ENCODE results near the gene CHST8. TPM values are rescaled to one million over a fixed set of nuclear protein-coding genes. Genes with fewer than 3 reads are reported as not detected.

Gene CHST8
- total and polyA plus RNA-seq, 2 of the 13 experiments (the other 11 are each of a cell fraction or from before 2014, with no cell fraction given): not detected

- TF ChIP-seq KLF6 (CRISPR knock-in tag; IDR thresholded peaks at IDR 0.05) (peak; percentile 53; the same call in 1 of the 2 replicates), ZNF331 (CRISPR knock-in tag; IDR thresholded peaks at IDR 0.05) (peak; percentile 52; the same call in 1 of the 2 replicates), MED1 (CRISPR knock-in tag; IDR thresholded peaks at IDR 0.05) (peak; percentile 46; the same call in 1 of the 2 replicates), ZBTB40 (IDR thresholded peaks at IDR 0.05) (no peak), ZBTB40 (CRISPR knock-in tag; IDR thresholded peaks at IDR 0.05) (0 out of 2 replicates have a peak, but pooled peaks have one; percentile 22), FOXC1 (CRISPR knock-in tag; IDR thresholded peaks at IDR 0.05; ENCODE audit: borderline replicate concordance) (0 out of 2 replicates have a peak, but pooled peaks have one; percentile 40), MIXL1 (CRISPR knock-in tag; IDR thresholded peaks at IDR 0.05) (peak; percentile 38; the same call in 1 of the 2 replicates), ZNF335 (CRISPR knock-in tag; IDR thresholded peaks at IDR 0.05) (0 out of 2 replicates have a peak, but pooled peaks have one; percentile 25), RNF2 (conservative IDR thresholded peaks at IDR 0.05; ENCODE audit: low read depth) (no peak), IRF9 (CRISPR knock-in tag; IDR thresholded peaks at IDR 0.05; ENCODE audit: borderline replicate concordance) (peak; percentile 67; the same call in 1 of the 2 replicates), ZNF891 (CRISPR knock-in tag; IDR thresholded peaks at IDR 0.05) (peak; percentile 44; the same call in 1 of the 2 replicates), ZNF570 (CRISPR knock-in tag; IDR thresholded peaks at IDR 0.05; ENCODE audit: borderline replicate concordance) (peak; percentile 40; the same call in 1 of the 2 replicates), MXI1 (IDR thresholded peaks at IDR 0.05; ENCODE audit: borderline replicate concordance, low read depth, low read length) (0 out of 3 replicates have a peak, but pooled peaks have one; percentile 15), KAT7 (CRISPR knock-in tag; IDR thresholded peaks at IDR 0.05; ENCODE audit: borderline replicate concordance) (no peak)
- TF ChIP-seq, protein P1, sequence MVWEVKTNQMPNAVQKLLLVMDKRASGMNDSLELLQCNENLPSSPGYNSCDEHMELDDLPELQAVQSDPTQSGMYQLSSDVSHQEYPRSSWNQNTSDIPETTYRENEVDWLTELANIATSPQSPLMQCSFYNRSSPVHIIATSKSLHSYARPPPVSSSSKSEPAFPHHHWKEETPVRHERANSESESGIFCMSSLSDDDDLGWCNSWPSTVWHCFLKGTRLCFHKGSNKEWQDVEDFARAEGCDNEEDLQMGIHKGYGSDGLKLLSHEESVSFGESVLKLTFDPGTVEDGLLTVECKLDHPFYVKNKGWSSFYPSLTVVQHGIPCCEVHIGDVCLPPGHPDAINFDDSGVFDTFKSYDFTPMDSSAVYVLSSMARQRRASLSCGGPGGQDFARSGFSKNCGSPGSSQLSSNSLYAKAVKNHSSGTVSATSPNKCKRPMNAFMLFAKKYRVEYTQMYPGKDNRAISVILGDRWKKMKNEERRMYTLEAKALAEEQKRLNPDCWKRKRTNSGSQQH (CRISPR knock-in tag; IDR thresholded peaks at IDR 0.05; ENCODE audit: low read depth): 0 out of 2 replicates have a peak, but pooled peaks have one; percentile 71
- TF ChIP-seq, protein P2, sequence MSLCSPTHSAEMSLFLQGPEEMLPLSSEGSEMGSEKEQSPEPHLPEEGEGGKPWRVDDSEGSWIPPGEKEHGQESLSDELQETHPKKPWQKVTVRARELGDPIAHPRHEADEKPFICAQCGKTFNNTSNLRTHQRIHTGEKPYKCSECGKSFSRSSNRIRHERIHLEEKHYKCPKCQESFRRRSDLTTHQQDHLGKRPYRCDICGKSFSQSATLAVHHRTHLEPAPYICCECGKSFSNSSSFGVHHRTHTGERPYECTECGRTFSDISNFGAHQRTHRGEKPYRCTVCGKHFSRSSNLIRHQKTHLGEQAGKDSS (CRISPR knock-in tag; IDR thresholded peaks at IDR 0.05; ENCODE audit: borderline replicate concordance, low read depth): 0 out of 2 replicates have a peak, but pooled peaks have one; percentile 62
Measured at GRCh38 chr19:33767898-33768413, 146.2 kb downstream of the CHST8 start (continued).

Data from HepG2 (cell line).